SK-N-SH (cell line): ENCODE measurements around the gene CXCL16.

Experiments
- TF ChIP-seq, protein P1 (sequence below): IDR thresholded peaks from 2 replicates; pipeline ENCODE4 v1.6.1; 2012; ENCODE audit warnings: mild to moderate bottlenecking, low read depth, low read length, moderate library complexity
- TF ChIP-seq, protein P2 (sequence below): IDR thresholded peaks from 2 replicates; pipeline ENCODE4; 2012

DNA sequence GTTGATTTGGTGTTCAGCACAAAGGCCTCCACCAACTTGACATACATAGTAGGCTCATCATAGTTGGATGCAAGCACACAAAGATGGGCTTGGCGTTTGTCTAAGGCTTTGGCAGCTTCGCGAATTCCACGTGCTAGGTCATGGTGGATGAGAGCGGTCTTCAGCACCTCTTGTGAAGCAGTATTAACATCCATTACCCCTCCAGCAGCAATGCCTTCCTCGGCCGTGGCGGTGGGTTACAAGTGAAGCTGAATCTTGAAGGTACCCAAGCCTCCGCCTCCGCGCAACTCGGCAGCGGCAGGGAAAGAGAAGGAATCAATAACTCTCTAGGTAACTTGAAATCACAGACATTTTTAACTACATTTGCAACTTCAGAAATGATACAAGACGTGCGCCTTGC is 34.7 kb downstream of the CXCL16 start:
- TF ChIP-seq, protein P1, sequence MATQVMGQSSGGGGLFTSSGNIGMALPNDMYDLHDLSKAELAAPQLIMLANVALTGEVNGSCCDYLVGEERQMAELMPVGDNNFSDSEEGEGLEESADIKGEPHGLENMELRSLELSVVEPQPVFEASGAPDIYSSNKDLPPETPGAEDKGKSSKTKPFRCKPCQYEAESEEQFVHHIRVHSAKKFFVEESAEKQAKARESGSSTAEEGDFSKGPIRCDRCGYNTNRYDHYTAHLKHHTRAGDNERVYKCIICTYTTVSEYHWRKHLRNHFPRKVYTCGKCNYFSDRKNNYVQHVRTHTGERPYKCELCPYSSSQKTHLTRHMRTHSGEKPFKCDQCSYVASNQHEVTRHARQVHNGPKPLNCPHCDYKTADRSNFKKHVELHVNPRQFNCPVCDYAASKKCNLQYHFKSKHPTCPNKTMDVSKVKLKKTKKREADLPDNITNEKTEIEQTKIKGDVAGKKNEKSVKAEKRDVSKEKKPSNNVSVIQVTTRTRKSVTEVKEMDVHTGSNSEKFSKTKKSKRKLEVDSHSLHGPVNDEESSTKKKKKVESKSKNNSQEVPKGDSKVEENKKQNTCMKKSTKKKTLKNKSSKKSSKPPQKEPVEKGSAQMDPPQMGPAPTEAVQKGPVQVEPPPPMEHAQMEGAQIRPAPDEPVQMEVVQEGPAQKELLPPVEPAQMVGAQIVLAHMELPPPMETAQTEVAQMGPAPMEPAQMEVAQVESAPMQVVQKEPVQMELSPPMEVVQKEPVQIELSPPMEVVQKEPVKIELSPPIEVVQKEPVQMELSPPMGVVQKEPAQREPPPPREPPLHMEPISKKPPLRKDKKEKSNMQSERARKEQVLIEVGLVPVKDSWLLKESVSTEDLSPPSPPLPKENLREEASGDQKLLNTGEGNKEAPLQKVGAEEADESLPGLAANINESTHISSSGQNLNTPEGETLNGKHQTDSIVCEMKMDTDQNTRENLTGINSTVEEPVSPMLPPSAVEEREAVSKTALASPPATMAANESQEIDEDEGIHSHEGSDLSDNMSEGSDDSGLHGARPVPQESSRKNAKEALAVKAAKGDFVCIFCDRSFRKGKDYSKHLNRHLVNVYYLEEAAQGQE: no peak
- TF ChIP-seq, protein P2, sequence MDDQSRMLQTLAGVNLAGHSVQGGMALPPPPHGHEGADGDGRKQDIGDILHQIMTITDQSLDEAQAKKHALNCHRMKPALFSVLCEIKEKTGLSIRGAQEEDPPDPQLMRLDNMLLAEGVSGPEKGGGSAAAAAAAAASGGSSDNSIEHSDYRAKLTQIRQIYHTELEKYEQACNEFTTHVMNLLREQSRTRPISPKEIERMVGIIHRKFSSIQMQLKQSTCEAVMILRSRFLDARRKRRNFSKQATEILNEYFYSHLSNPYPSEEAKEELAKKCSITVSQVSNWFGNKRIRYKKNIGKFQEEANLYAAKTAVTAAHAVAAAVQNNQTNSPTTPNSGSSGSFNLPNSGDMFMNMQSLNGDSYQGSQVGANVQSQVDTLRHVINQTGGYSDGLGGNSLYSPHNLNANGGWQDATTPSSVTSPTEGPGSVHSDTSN: no peak
